ENCODE measurements around the gene EDN1. TPM values are rescaled to one million over a fixed set of nuclear protein-coding genes. Genes with fewer than 3 reads are reported as not detected.
"Not testable (repeated sequence)": the region's sequence is repeated elsewhere in the genome, so short reads cannot be mapped to it uniquely, and the experiment has no call there.

The EDN1 gene
- total RNA-seq, 4 donors from 2014 or later = 3.0 to 11.8 (median 5.9) TPM

DNA sequence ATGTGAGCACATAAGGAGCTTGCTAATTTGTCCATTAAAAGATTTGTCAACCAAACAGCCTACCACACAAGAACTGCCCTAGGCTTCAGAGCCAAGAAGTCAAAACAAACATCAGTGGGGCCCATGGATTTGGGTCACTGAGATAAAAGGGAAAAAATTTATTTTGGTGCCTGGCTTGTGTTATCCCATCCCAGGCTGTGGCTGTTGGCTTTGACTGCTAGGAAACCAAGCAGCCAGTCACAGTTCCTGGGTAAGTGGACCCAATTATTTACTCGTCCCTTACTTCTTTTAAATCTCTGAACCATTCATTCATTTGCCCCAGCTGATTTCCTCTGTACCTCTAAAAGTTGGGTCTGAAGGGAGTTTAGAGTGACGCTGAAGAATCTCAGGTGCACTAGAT lies 41.3 kb downstream of the EDN1 start:
- peaks cover 0 to 28% (median 3%) of the 10 kb centered on the region in 3 donors for H3K4me1 ChIP-seq
- H3K9me3 ChIP-seq = no peaks in the 10 kb centered on the region
- no peak for TF ChIP-seq POLR2A (IDR thresholded peaks at IDR 0.05)
- TF ChIP-seq, protein P1, sequence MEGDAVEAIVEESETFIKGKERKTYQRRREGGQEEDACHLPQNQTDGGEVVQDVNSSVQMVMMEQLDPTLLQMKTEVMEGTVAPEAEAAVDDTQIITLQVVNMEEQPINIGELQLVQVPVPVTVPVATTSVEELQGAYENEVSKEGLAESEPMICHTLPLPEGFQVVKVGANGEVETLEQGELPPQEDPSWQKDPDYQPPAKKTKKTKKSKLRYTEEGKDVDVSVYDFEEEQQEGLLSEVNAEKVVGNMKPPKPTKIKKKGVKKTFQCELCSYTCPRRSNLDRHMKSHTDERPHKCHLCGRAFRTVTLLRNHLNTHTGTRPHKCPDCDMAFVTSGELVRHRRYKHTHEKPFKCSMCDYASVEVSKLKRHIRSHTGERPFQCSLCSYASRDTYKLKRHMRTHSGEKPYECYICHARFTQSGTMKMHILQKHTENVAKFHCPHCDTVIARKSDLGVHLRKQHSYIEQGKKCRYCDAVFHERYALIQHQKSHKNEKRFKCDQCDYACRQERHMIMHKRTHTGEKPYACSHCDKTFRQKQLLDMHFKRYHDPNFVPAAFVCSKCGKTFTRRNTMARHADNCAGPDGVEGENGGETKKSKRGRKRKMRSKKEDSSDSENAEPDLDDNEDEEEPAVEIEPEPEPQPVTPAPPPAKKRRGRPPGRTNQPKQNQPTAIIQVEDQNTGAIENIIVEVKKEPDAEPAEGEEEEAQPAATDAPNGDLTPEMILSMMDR (IDR thresholded peaks at IDR 0.05) = no peak
- WGBS, 2 donors = 88 to 92% methylated on average over 2 of the region's 2 CpGs
- no peak overlapping the region for H3K4me3 ChIP-seq
- DNase-seq = no peak
- no peak overlapping the region for H3K27ac ChIP-seq
- no peaks in the 10 kb centered on the region for H3K36me3 ChIP-seq
- intact Hi-C loops (cut with DNase I) = no loop called here
- H3K27me3 ChIP-seq = no peaks in the 10 kb centered on the region

DNA sequence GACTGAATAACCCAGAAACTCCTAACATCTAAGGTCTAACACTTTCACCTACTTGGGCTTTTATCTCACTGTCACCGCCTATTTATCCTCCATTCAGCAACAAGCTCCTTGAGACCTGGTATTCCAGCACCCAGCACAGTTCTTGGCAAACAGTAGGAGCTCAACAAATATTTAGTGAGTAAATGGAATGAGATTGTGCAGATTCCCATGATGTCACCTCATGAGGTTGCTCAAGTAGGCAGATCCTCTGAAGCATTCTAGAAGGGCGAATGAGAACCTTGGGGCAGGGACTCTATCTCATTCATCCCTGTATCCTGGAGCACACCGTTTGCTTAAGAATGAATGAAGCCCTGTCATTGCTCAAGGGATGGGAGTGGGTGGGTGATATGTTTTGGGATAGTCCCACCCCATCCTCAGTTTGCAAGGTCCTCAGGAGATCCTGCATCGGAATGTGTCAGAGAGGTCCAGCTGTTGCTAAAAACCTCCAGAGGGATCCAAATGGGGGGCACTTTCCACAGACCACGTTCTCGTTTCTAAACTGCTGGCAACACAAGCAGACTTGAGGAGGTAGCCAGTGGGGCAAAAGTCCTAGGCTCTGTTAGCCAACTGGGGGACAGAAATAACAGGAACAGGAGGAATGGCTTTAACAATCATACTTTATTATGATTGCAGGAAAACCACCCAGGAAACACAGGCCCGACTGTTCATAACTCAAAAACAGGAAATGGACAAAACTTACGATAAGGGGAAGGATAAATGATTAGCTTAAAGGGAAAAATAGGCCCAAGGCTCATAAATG lies 42.0 kb downstream of the EDN1 start:
- intact Hi-C loops (cut with DNase I) = no loop called here
- TF ChIP-seq, protein P1 (IDR thresholded peaks at IDR 0.05) = no peak
- TF ChIP-seq POLR2A (IDR thresholded peaks at IDR 0.05) = no peak
- Histone ChIP-seq H3K36me3 (no peaks in the 10 kb centered on the region), H3K27ac (no peak overlapping the region), H3K4me1 (peaks cover 0 to 24% (median 3%) of the 10 kb centered on the region in 3 donors), H3K4me3 (no peak overlapping the region), H3K27me3 (no peaks in the 10 kb centered on the region), H3K9me3 (no peaks in the 10 kb centered on the region)
- DNase-seq = no peak
- 71 to 80% methylated on average over 6 to 8 of the region's 8 CpGs for WGBS, 2 donors

DNA sequence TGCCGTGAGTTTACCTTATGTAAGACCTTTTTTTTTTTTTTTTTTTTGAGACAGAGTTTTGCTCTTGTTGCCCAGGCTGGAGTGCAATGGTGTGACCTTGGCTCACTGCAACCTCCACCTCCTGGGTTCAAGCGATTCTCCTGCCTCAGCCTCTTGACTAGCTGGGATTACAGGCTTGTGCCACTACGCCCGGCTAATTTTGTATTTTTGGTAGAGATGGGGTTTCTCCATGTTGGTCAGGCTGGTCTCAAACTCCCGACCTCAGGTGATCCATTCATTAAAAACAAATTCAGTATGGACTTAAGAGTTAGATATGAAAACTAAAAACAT lies 42.6 kb downstream of the EDN1 start:
- H3K36me3 ChIP-seq; H3K4me3 ChIP-seq; H3K27me3 ChIP-seq; H3K9me3 ChIP-seq; DNase-seq; intact Hi-C loops (cut with DNase I); H3K27ac ChIP-seq: not testable (repeated sequence)
- 89 to 91% methylated on average over 5 of the region's 5 CpGs for WGBS, 2 donors
- peaks cover 0 to 18% (median 1%) of the 10 kb centered on the region in 3 donors for H3K4me1 ChIP-seq

DNA sequence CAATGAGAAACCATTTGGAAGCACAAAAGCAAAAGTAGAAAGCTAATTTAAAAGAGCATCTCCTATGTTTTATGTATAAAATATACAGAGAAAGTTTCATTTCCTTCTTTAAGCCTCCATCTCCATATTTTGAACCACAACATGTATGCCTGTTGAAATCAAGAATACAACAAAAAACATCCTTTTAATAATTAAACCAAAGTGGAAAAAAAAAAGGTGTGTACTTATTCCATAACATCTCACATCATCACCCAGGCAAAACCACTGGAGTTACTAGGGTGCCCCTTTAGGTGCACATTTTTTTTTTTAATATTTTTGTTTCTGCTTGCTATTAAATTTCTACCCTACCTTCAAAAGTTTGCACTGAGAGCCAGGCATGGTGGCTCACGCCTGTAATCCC lies 43.0 kb downstream of the EDN1 start:
- Histone ChIP-seq H3K9me3 (no peaks in the 10 kb centered on the region), H3K27me3 (no peaks in the 10 kb centered on the region), H3K36me3 (no peaks in the 10 kb centered on the region), H3K4me1 (peaks cover 0 to 14% (median 0%) of the 10 kb centered on the region in 3 donors), H3K27ac (no peak overlapping the region), H3K4me3 (no peak overlapping the region)
- DNase-seq = no peak
- TF ChIP-seq, protein P1 (IDR thresholded peaks at IDR 0.05) = no peak
- no peak for TF ChIP-seq POLR2A (IDR thresholded peaks at IDR 0.05)
- intact Hi-C loops (cut with DNase I) = no loop called here
- 90 to 100% methylated on average over 1 of the region's 1 CpG for WGBS, 2 donors

DNA sequence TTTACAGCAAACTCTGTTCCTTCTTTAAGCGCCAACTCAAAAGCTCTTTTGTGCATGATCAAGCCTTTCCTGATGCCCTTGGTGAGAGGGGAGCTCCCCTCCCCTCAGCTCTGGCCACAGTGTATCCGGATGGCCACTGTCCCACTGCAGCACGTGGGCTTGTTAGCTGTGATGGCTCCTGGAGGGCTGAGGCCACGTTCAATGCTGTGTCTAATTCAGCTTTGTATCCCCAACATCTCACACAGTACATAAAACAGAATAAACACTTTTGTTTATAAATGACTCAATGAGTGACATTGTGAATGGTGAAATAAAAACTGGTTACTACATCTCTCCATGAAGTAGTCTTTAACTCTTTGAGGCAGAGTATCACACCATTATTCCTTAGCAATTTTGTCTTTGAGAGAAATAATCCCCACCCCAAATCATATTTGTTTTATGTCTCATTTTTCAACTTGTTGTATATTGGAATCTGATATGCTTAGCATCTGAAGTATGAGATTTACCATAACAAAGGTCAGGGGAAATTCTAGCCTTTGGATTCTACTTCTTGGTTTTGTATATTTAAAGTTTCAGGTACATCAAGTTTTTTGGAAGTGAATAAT lies 44.5 kb downstream of the EDN1 start:
- H3K36me3 ChIP-seq = no peaks in the 10 kb centered on the region
- no peaks in the 10 kb centered on the region for H3K27me3 ChIP-seq
- H3K27ac ChIP-seq = no peak overlapping the region
- no peaks in the 10 kb centered on the region for H3K4me1 ChIP-seq
- intact Hi-C loops (cut with DNase I) = no loop called here
- 87 to 90% methylated on average over 2 to 4 of the region's 4 CpGs for WGBS, 2 donors
- no peak overlapping the region for H3K4me3 ChIP-seq
- TF ChIP-seq, protein P1 (IDR thresholded peaks at IDR 0.05) = no peak
- TF ChIP-seq POLR2A (IDR thresholded peaks at IDR 0.05) = no peak
- no peak for DNase-seq
- H3K9me3 ChIP-seq = no peaks in the 10 kb centered on the region
